AG04449 (cell line): ENCODE results near the gene ADGRV1.

Experiments used
- CTCF ChIA-PET: fragments of 350-600 bp; formaldehyde crosslinking; extraction: SDS; loops from one replicate; lab custom pipeline; 2021; ENCODE audit warnings: antibody characterized with exemption; lab: Yijun Ruan, JAX
- POLR2A ChIA-PET: fragments of 400-600, 350-600 bp; formaldehyde crosslinking; extraction: SDS; loops from one replicate; lab custom pipeline; 2020; ENCODE audit warnings: antibody characterized with exemption, inconsistent platforms; lab: Yijun Ruan, JAX
- DNase-seq: peaks from one replicate; pipeline ENCODE4 v3.0.0-alpha.2; 2010; ENCODE audit warnings: low read depth, low spot score
- H3K4me3 ChIP-seq: 2 replicates; pipeline ENCODE4 v1.5.1; 2011; ENCODE audit warnings: low read depth, mild to moderate bottlenecking, control low read depth, low read length
- TF ChIP-seq, protein P1 (sequence below): IDR thresholded peaks from one replicate; pipeline ENCODE4 v1.5.1; 2011; ENCODE audit warnings: mild to moderate bottlenecking, moderate library complexity, low read length, control low read depth, inconsistent platforms; ENCODE audit not compliant: insufficient read depth; ENCODE audit errors: missing control alignments

ADGRV1 gene

GRCh38 chr5:90557391-90557790 lies 1.2 kb upstream of the ADGRV1 start:
- TF ChIP-seq, protein P1, sequence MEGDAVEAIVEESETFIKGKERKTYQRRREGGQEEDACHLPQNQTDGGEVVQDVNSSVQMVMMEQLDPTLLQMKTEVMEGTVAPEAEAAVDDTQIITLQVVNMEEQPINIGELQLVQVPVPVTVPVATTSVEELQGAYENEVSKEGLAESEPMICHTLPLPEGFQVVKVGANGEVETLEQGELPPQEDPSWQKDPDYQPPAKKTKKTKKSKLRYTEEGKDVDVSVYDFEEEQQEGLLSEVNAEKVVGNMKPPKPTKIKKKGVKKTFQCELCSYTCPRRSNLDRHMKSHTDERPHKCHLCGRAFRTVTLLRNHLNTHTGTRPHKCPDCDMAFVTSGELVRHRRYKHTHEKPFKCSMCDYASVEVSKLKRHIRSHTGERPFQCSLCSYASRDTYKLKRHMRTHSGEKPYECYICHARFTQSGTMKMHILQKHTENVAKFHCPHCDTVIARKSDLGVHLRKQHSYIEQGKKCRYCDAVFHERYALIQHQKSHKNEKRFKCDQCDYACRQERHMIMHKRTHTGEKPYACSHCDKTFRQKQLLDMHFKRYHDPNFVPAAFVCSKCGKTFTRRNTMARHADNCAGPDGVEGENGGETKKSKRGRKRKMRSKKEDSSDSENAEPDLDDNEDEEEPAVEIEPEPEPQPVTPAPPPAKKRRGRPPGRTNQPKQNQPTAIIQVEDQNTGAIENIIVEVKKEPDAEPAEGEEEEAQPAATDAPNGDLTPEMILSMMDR: no peak
- CTCF ChIA-PET: no interaction called here
- POLR2A ChIA-PET: no interaction called here
- no peak overlapping the region for H3K4me3 ChIP-seq
- DNase-seq: no peak

GRCh38 chr5:90557871-90558270 lies 726 bp upstream of the ADGRV1 start:
- TF ChIP-seq, protein P1: no peak
- no peak for DNase-seq
- CTCF ChIA-PET: no interaction called here
- POLR2A ChIA-PET: no interaction called here
- no peak overlapping the region for H3K4me3 ChIP-seq

DNA sequence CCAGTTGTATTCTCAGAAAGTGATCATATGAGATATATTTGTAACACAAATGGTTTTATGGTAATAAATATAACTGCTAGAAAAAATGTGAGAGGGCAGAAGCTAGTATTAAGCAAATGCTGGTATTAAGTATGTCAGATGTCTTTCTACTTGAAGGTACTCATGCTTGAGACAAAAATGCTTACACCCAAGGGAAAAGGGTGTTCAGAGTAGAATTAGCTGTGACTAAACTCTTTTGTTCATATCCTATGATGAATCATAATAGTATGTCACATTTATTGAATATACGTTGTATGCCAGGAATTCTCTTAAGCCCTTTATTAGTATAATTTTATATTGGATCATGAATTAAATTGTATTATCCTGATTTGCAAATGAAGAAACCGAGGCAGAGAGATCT lies 2.2 kb downstream of the ADGRV1 start:
- TF ChIP-seq, protein P1: no peak
- POLR2A ChIA-PET: no interaction called here
- DNase-seq: no peak
- CTCF ChIA-PET: interaction anchor here (1.1 kb wide), 1 partner anchor 149 kb away, joined by 3 read pairs; no protein-coding TSS in a partner anchor
- no peak overlapping the region for H3K4me3 ChIP-seq

GRCh38 chr5:90561766-90562165 lies 3.2 kb downstream of the ADGRV1 start:
- TF ChIP-seq, protein P1: no peak
- POLR2A ChIA-PET: no interaction called here
- CTCF ChIA-PET: no interaction called here
- no peak for DNase-seq
- no peak overlapping the region for H3K4me3 ChIP-seq

- ChIA-PET CTCF (no interaction called here), POLR2A (no interaction called here)
- no peak for DNase-seq
- no peak overlapping the region for H3K4me3 ChIP-seq
- TF ChIP-seq, protein P1: no peak
These were observed 3.7 kb downstream of the ADGRV1 start for GRCh38 chr5:90562341-90562740.

DNA sequence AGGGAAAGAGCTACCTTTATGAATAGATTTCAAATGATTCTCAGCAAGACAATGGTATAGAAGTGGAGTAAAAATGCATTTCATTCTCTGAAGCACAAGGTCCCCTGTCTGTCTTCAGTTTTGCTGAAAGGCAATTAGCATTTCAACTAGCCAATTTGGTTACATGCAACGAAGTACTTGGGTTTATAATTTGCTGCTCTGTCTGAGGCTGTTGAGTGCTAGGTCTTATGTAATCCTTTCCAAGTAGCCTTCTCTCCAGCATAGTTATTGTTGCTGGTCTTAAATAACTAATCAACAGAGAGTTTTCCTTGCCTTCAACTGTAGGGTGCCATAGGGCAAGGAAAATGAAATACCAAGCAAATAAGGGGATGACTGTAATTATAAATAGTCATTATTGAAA lies 4.5 kb downstream of the ADGRV1 start:
- no peak overlapping the region for H3K4me3 ChIP-seq
- POLR2A ChIA-PET: no interaction called here
- TF ChIP-seq, protein P1: no peak
- no peak for DNase-seq
- CTCF ChIA-PET: no interaction called here
